Endothelial cell of umbilical vein (primary cell): ENCODE results near the gene LAPTM4A. TPM values are rescaled to one million over a fixed set of nuclear protein-coding genes. Genes with fewer than 3 reads are reported as not detected.
A peak's percentile ranks its signal among the peaks of the same experiment; 100 is the strongest.

ENCODE experiments used
- BruUV-seq: library from RNA; stranded (reverse); fragments of 400-500 nt; replicated peaks from 2 replicates; lab custom pipeline; 2021; lab: Mats Ljungman, UMichigan
- CTCF ChIA-PET: fragments of 300-600, 350-600 bp; sonication (Branson Sonifier 250); formaldehyde crosslinking; loops from one replicate; lab custom pipeline; 2021; ENCODE audit warnings: antibody characterized with exemption, inconsistent platforms; lab: Charles Lee
- POLR2A ChIA-PET: fragments of 300-600, 350-600 bp; sonication (Branson Sonifier 250); formaldehyde crosslinking; loops from one replicate; lab custom pipeline; 2021; ENCODE audit warnings: antibody characterized with exemption, inconsistent platforms; lab: Charles Lee
- DNase-seq: peaks from one replicate; pipeline ENCODE4 v3.0.0-alpha.2; 2011; ENCODE audit warnings: low read depth, low spot score
- FAIRE-seq: peaks from 2 replicates; lab custom pipeline; 2011; peaks lifted over from hg19 to GRCh38; lab: Jason Lieb, UNC
- H2AFZ ChIP-seq: 2 replicates; pipeline ENCODE4 v1.6.0; 2012; ENCODE audit warnings: low read depth, low read length, control low read depth, inconsistent platforms
- H3K27ac ChIP-seq: 2 replicates; pipeline ENCODE4 v1.5.1; 2011; ENCODE audit warnings: low read depth, mild to moderate bottlenecking, control low read depth, low read length, moderate library complexity; ENCODE audit not compliant: insufficient read depth
- H3K27me3 ChIP-seq, 2 experiments: 2 replicates each; pipeline versions ENCODE4 v1.6.0 to v1.6.1; 2011; ENCODE audit warnings: low read length in 2 of 2, mixed read lengths in 1 of 2; ENCODE audit not compliant: control insufficient read depth in 2 of 2, insufficient read depth in 2 of 2
- H3K36me3 ChIP-seq, 2 experiments: 2 replicates in 1 of 2; 3 replicates in 1 of 2; pipeline ENCODE4 v1.5.1; 2011; ENCODE audit warnings: low read length in 2 of 2, mild to moderate bottlenecking in 1 of 2, moderate library complexity in 1 of 2; ENCODE audit not compliant: control insufficient read depth in 2 of 2, insufficient read depth in 2 of 2; ENCODE audit errors: extremely low read depth in 1 of 2
- H3K4me1 ChIP-seq: 3 replicates; pipeline ENCODE4 v1.5.1; 2011; ENCODE audit warnings: mild to moderate bottlenecking, low read length; ENCODE audit not compliant: control insufficient read depth, insufficient read depth; ENCODE audit errors: extremely low read depth
- H3K4me2 ChIP-seq: 2 replicates; pipeline ENCODE4 v1.6.1; 2011; ENCODE audit warnings: low read length, control low read depth, mixed read lengths; ENCODE audit not compliant: insufficient read depth
- H3K4me3 ChIP-seq, 3 experiments: fragments of 200-600 bp in 1 of 3; sonication (generic), shearing (Covaris generic) in 1 of 3; replicated peaks in 1 of 3; 2 replicates each; pipeline ENCODE4 v1.5.1; 2011 to 2016; ENCODE audit warnings: control low read depth in 3 of 3, low read length in 3 of 3, mild to moderate bottlenecking in 2 of 3, inconsistent platforms in 1 of 3, low read depth in 1 of 3, moderate library complexity in 1 of 3; ENCODE audit not compliant: insufficient read depth in 1 of 3
- H3K79me2 ChIP-seq: 2 replicates; pipeline ENCODE4 v1.6.0; 2012; ENCODE audit warnings: low read length, inconsistent platforms; ENCODE audit not compliant: control insufficient read depth, insufficient read depth
- H3K9ac ChIP-seq: replicated peaks from 2 replicates; pipeline ENCODE3; 2011; ENCODE audit warnings: low read length, control low read depth; ENCODE audit not compliant: insufficient read depth; ENCODE audit errors: extremely low read depth
- H3K9me1 ChIP-seq: replicated peaks from 3 replicates; pipeline ENCODE4 v1.6.0; 2011; ENCODE audit warnings: mild to moderate bottlenecking, low read length; ENCODE audit not compliant: control insufficient read depth, insufficient read depth; ENCODE audit errors: extremely low read depth
- H3K9me3 ChIP-seq: replicated peaks from 2 replicates; pipeline ENCODE4 v1.5.1; 2012; ENCODE audit warnings: low read length, inconsistent platforms; ENCODE audit not compliant: control insufficient read depth, insufficient read depth
- H4K20me1 ChIP-seq: replicated peaks from 2 replicates; pipeline ENCODE3; 2011; ENCODE audit warnings: mild to moderate bottlenecking, low read length; ENCODE audit not compliant: control insufficient read depth, insufficient read depth; ENCODE audit errors: extremely low read depth
- CTCF ChIP-seq, 2 donors: IDR thresholded peaks; 1 replicate in 1 of 2; 2 replicates in 1 of 2; pipeline ENCODE4 v1.5.1; 2011; ENCODE audit warnings: low read length in 2 of 2, mild to moderate bottlenecking in 2 of 2, moderate library complexity in 2 of 2, control low read depth in 1 of 2, inconsistent platforms in 1 of 2, low read depth in 1 of 2; ENCODE audit not compliant: insufficient read depth in 1 of 2; ENCODE audit errors: extremely low read depth in 1 of 2
- EZH2 ChIP-seq: IDR thresholded peaks from 2 replicates; pipeline ENCODE4 v1.6.1; 2012; ENCODE audit warnings: borderline replicate concordance, low read depth, mild to moderate bottlenecking, moderate library complexity, low read length, inconsistent platforms; ENCODE audit not compliant: severe bottlenecking
- FOS ChIP-seq: IDR thresholded peaks from 2 replicates; pipeline ENCODE4 v1.6.1; 2011; ENCODE audit warnings: mild to moderate bottlenecking, low read length, moderate library complexity, borderline replicate concordance; ENCODE audit not compliant: insufficient read depth
- GATA2 ChIP-seq: IDR thresholded peaks from 2 replicates; pipeline ENCODE4 v1.7.0; 2011; ENCODE audit warnings: low read depth, mild to moderate bottlenecking, moderate library complexity, mixed read lengths, low read length; ENCODE audit not compliant: insufficient read length, insufficient read depth
- JUN ChIP-seq: IDR thresholded peaks from 2 replicates; pipeline ENCODE4 v1.6.1; 2011; ENCODE audit warnings: borderline replicate concordance, low read depth; ENCODE audit not compliant: insufficient read length, insufficient read depth
- MYC ChIP-seq: IDR thresholded peaks from one replicate; pipeline ENCODE4 v1.6.1; 2011; ENCODE audit warnings: mild to moderate bottlenecking, low read depth, low read length
- POLR2A ChIP-seq: IDR thresholded peaks from 2 replicates; pipeline ENCODE4 v1.6.1; 2012; ENCODE audit warnings: low read depth, mild to moderate bottlenecking, control low read depth, low read length
- POLR2AphosphoS5 ChIP-seq: IDR thresholded peaks from 2 replicates; pipeline ENCODE4 v1.6.1; 2012; ENCODE audit warnings: low read depth, mild to moderate bottlenecking, control low read depth, low read length, moderate library complexity; ENCODE audit not compliant: insufficient read depth
- dilution Hi-C: fragments of 300-500 bp; cut with MboI; formaldehyde crosslinking; loops from one replicate; pipeline ENCODE4 v1.15.0; 2019; ENCODE audit warnings: low sequenced_read_pairs; ENCODE audit not compliant: extremely low pct_ligation_motif_present
- intact Hi-C: fragments of 100-400 bp; cut with micrococcal nuclease; formaldehyde crosslinking; loops from one replicate; pipeline ENCODE4 v1.10.0; 2022
- polyA plus RNA-seq, 4 experiments: library from polyadenylated mRNA; depleted of rRNA in 3 of 4; stranded (reverse) in 3 of 4; unstranded in 1 of 4; fragments of >200 nt; gene quantifications; 2 replicates each; pipeline versions ENCODE4 v1.2.1 to v1.2.3, GENCODE V29; 2011 to 2012; ENCODE audit warnings: missing spikeins in 1 of 4
- total RNA-seq: library from RNA; stranded (reverse); gene quantifications from 2 replicates; pipeline ENCODE4 v1.2.3, GENCODE V29; 2021
- TF ChIP-seq, protein P1 (sequence below): IDR thresholded peaks from 2 replicates; pipeline ENCODE4 v1.6.1; 2011; ENCODE audit not compliant: insufficient read depth, insufficient read length

Gene LAPTM4A
- total and polyA plus RNA-seq, 2 donors (not counting 3 experiments of a cell fraction or from before 2014, with no cell fraction given), result 155 to 427 TPM

- H3K9me1 ChIP-seq, result no peaks in the 10 kb centered on the region
- peaks cover 2% of the 10 kb centered on the region for H4K20me1 ChIP-seq
- peaks cover 53% of the 10 kb centered on the region for H3K4me1 ChIP-seq
- ChIA-PET CTCF (interaction anchor here (1.1 to 12.6 kb wide), 2 partner anchors 13 to 25 kb away, joined by 3 to 146 read pairs; no protein-coding TSS in a partner anchor), POLR2A (interaction anchor here (0.5 kb wide), 1 partner anchor 55 kb away, joined by 6 read pairs; no protein-coding TSS in a partner anchor)
- peaks cover 65% of the 10 kb centered on the region for H3K79me2 ChIP-seq
- FAIRE-seq, result peak; percentile 91
- no peaks in the 10 kb centered on the region for H3K9me3 ChIP-seq
- dilution Hi-C loops (no loop called here), intact Hi-C loops (loop anchor here (1.0 kb wide), 1 partner anchor 138 kb away; no protein-coding TSS in a partner anchor)
- no TSS peak for BruUV-seq
- TF ChIP-seq GATA2, result peak; percentile 34
- no peak for TF ChIP-seq CTCF (IDR thresholded peaks at IDR 0.05; ENCODE audit: extremely low read depth in 1 of 2, insufficient read depth in 1 of 2, low read depth in 1 of 2, low read length in 2 of 2)
- TF ChIP-seq FOS, result peak; percentile 92
- TF ChIP-seq MYC, result no peak
- TF ChIP-seq POLR2A, result no peak
- peak; percentile 22 for TF ChIP-seq POLR2AphosphoS5
- TF ChIP-seq, protein P1, sequence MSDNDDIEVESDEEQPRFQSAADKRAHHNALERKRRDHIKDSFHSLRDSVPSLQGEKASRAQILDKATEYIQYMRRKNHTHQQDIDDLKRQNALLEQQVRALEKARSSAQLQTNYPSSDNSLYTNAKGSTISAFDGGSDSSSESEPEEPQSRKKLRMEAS, result no peak
- TF ChIP-seq JUN, result peak; percentile 98
- no peak for TF ChIP-seq EZH2
- H3K27ac ChIP-seq, result peak overlapping the region; percentile 7
- H3K4me2 ChIP-seq, result no peak overlapping the region
- H3K36me3 ChIP-seq, result peaks cover 0 to 2% of the 10 kb centered on the region in 2 experiments
- H3K27me3 ChIP-seq, result no peaks in the 10 kb centered on the region
- H3K4me3 ChIP-seq, result no peak overlapping the region
- H3K9ac ChIP-seq, result no peak overlapping the region
- peak; percentile 85 for DNase-seq
- H2AFZ ChIP-seq, result no peak overlapping the region
Measured at GRCh38 chr2:20040489-20041172, 10.8 kb downstream of the LAPTM4A start.
